RWPE2 (cell line): ENCODE results near the gene PSMD3.
A peak's percentile ranks its signal among the peaks of the same experiment; 100 is the strongest.

Source experiments
- ATAC-seq: fragments of 200-7000 bp; cut with Tn5 transposase; 3 replicates; pipeline ENCODE4 v1.9.1; 2021; ENCODE audit warnings: low read depth
- DNase-seq: peaks from one replicate; pipeline ENCODE4 v3.0.0-alpha.2; 2020; ENCODE audit warnings: low spot score
- H3K27ac ChIP-seq: fragments of 450-650 bp; 2 replicates; pipeline ENCODE4 v1.5.1; 2017; ENCODE audit warnings: mild to moderate bottlenecking; ENCODE audit not compliant: poor library complexity, severe bottlenecking
- H3K27me3 ChIP-seq: fragments of 250-450 bp; sonication (Bioruptor Pico); 2 replicates; pipeline ENCODE4 v1.5.1; 2021; ENCODE audit warnings: mild to moderate bottlenecking, moderate library complexity; ENCODE audit not compliant: insufficient read depth, poor library complexity, severe bottlenecking
- H3K36me3 ChIP-seq: fragments of 250-450 bp; sonication (Bioruptor Pico); 2 replicates; pipeline ENCODE4 v1.5.1; 2020; ENCODE audit warnings: low read depth, mild to moderate bottlenecking, moderate library complexity
- H3K4me1 ChIP-seq: fragments of 250-450 bp; sonication (Bioruptor Pico); 2 replicates; pipeline ENCODE4 v1.5.1; 2021; ENCODE audit warnings: mild to moderate bottlenecking, moderate library complexity; ENCODE audit not compliant: insufficient read depth, poor library complexity, severe bottlenecking
- H3K4me3 ChIP-seq: fragments of 250-450 bp; sonication (Bioruptor Pico); 2 replicates; pipeline ENCODE4 v1.5.1; 2021; ENCODE audit warnings: mild to moderate bottlenecking, moderate library complexity; ENCODE audit not compliant: severe bottlenecking
- H3K9me3 ChIP-seq: fragments of 250-450 bp; sonication (Bioruptor Pico); 2 replicates; pipeline ENCODE4 v1.5.1; 2021; ENCODE audit warnings: mild to moderate bottlenecking, moderate library complexity; ENCODE audit not compliant: severe bottlenecking
- TF ChIP-seq, protein P1 (sequence below): fragments of 450-650 bp; IDR thresholded peaks from one replicate; pipeline ENCODE4 v1.5.1; 2017; ENCODE audit warnings: mild to moderate bottlenecking, moderate library complexity; ENCODE audit not compliant: poor library complexity, severe bottlenecking

Gene PSMD3

DNA sequence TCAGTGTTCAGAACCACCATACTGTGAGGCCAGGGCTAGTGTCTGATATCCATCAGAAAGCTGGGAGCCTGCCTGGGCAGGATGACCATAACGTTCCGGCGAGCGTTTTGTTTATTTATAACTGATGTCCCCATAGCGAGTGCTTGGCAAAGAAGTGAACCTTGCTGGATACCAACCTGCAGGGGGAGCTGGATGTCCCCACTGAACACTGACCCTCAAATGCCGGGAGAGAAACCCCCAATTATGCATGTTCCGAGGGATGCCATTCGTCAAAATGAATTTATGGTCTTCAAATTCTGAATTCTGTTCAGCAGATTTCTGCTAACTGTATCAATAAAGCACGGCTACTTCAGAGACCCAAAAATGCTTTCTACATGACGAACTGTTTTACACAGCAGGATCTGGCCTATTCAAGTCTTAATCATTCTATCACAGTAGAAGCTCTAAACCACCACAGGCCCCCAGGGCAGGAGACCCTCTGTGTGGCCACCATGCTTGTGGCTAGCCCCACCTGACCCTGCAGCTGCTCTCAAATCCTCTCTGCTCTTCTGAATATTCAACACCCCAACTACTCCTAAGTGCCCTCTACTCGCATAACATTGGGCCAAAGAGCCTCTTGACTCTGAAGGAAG lies 58.4 kb downstream of the PSMD3 start:
- no peaks in the 10 kb centered on the region for H3K4me1 ChIP-seq
- H3K36me3 ChIP-seq: peaks cover 20% of the 10 kb centered on the region
- ATAC-seq (peak; percentile 31; the same call in 1 of the 3 replicates), DNase-seq (no peak)
- no peak overlapping the region for H3K27ac ChIP-seq
- no peaks in the 10 kb centered on the region for H3K9me3 ChIP-seq
- no peak overlapping the region for H3K4me3 ChIP-seq
- H3K27me3 ChIP-seq: no peaks in the 10 kb centered on the region
- TF ChIP-seq, protein P1, sequence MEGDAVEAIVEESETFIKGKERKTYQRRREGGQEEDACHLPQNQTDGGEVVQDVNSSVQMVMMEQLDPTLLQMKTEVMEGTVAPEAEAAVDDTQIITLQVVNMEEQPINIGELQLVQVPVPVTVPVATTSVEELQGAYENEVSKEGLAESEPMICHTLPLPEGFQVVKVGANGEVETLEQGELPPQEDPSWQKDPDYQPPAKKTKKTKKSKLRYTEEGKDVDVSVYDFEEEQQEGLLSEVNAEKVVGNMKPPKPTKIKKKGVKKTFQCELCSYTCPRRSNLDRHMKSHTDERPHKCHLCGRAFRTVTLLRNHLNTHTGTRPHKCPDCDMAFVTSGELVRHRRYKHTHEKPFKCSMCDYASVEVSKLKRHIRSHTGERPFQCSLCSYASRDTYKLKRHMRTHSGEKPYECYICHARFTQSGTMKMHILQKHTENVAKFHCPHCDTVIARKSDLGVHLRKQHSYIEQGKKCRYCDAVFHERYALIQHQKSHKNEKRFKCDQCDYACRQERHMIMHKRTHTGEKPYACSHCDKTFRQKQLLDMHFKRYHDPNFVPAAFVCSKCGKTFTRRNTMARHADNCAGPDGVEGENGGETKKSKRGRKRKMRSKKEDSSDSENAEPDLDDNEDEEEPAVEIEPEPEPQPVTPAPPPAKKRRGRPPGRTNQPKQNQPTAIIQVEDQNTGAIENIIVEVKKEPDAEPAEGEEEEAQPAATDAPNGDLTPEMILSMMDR: peak; percentile 36

DNA sequence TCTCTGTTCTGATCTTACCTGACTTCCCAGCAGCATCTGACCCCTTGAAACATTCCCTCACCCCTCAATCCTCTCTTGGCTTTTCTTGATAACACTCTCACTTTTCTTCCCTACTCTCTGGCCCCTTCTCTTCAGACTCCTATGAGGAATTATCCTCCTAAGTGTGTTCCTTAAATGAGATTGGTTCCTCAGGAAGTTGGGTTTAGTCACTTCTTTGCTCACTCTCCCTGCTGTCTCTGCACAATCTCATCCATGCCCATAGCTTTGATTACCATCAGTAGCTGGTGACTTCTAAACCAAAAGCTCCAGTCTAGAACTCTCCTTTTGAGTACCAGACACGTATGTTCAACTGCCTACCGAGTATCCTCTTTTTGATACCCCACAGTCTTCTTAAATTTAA lies 60.6 kb downstream of the PSMD3 start:
- no peak for ATAC-seq
- Histone ChIP-seq H3K27ac (no peak overlapping the region), H3K27me3 (no peaks in the 10 kb centered on the region), H3K4me3 (no peak overlapping the region), H3K36me3 (peaks cover 9% of the 10 kb centered on the region), H3K4me1 (no peaks in the 10 kb centered on the region), H3K9me3 (no peaks in the 10 kb centered on the region)
- DNase-seq: no peak
- TF ChIP-seq, protein P1: no peak
